ENCODE data around the gene NUCKS1. TPM values are rescaled to one million over a fixed set of nuclear protein-coding genes. Genes with fewer than 3 reads are reported as not detected.

Gene NUCKS1
- polyA plus RNA-seq, 1 donor from 2014 or later, result 134 TPM

- H3K36me3 ChIP-seq (ENCODE audit: insufficient read depth, low read length), result no peaks in the 10 kb centered on the region
- H3K9me2 ChIP-seq (ENCODE audit: insufficient read depth, low read length), result no peaks in the 10 kb centered on the region
- peaks cover 2% of the 10 kb centered on the region for H3F3A ChIP-seq (ENCODE audit: insufficient read depth, low read length, poor library complexity, severe bottlenecking)
- peaks cover 7% of the 10 kb centered on the region for H3K27me3 ChIP-seq (ENCODE audit: insufficient read depth, low read depth, low read length)
- H4K20me1 ChIP-seq (ENCODE audit: insufficient read depth), result no peaks in the 10 kb centered on the region
- H3K4me3 ChIP-seq (ENCODE audit: low read length), result no peak overlapping the region
- H3K9me3 ChIP-seq (ENCODE audit: low read length), result no peaks in the 10 kb centered on the region
- no peak overlapping the region for H3K27ac ChIP-seq (ENCODE audit: low read length)
- no peak overlapping the region for H2AFZ ChIP-seq (ENCODE audit: low read depth, low read length)
- no peak overlapping the region for H3K4me2 ChIP-seq (ENCODE audit: low read length)
- TF ChIP-seq EZH2 (IDR thresholded peaks at IDR 0.05; ENCODE audit: borderline replicate concordance, insufficient read depth, low read length, poor library complexity, severe bottlenecking) (no peak), RAD21 (conservative IDR thresholded peaks at IDR 0.05) (no peak), MXI1 (conservative IDR thresholded peaks at IDR 0.05; ENCODE audit: poor library complexity, severe bottlenecking) (no peak), EP300 (conservative IDR thresholded peaks at IDR 0.05; ENCODE audit: poor library complexity, severe bottlenecking) (no peak), TAF1 (IDR thresholded peaks at IDR 0.05; ENCODE audit: low read depth) (no peak), POLR2AphosphoS5 (IDR thresholded peaks at IDR 0.05) (no peak)
- H3K9ac ChIP-seq (ENCODE audit: low read length), result no peak overlapping the region
- H3K79me2 ChIP-seq (replicated peaks; ENCODE audit: insufficient read depth, low read length), result peaks cover 3% of the 10 kb centered on the region
Observed at GRCh38 chr1:205675247-205675646, 74.7 kb downstream of the NUCKS1 start.

GRCh38 chr1:205672970-205673369 lies 77.0 kb downstream of the NUCKS1 start:
- TF ChIP-seq TAF1 (IDR thresholded peaks at IDR 0.05; ENCODE audit: low read depth) (no peak), EP300 (conservative IDR thresholded peaks at IDR 0.05; ENCODE audit: poor library complexity, severe bottlenecking) (no peak), RAD21 (conservative IDR thresholded peaks at IDR 0.05) (no peak), CTCF (IDR thresholded peaks at IDR 0.05; ENCODE audit: poor library complexity, severe bottlenecking) (no peak), SMC3 (conservative IDR thresholded peaks at IDR 0.05; ENCODE audit: poor library complexity) (no peak), POLR2AphosphoS5 (IDR thresholded peaks at IDR 0.05) (no peak), REST (IDR thresholded peaks at IDR 0.05; ENCODE audit: borderline replicate concordance) (no peak), EZH2 (IDR thresholded peaks at IDR 0.05; ENCODE audit: borderline replicate concordance, insufficient read depth, low read length, poor library complexity, severe bottlenecking) (no peak), MXI1 (conservative IDR thresholded peaks at IDR 0.05; ENCODE audit: poor library complexity, severe bottlenecking) (no peak)
- H3K27ac ChIP-seq (ENCODE audit: low read length), result no peak overlapping the region
- H3K79me2 ChIP-seq (replicated peaks; ENCODE audit: insufficient read depth, low read length), result peaks cover 3% of the 10 kb centered on the region
- H3K9ac ChIP-seq (ENCODE audit: low read length), result no peak overlapping the region
- no peaks in the 10 kb centered on the region for H3K36me3 ChIP-seq (ENCODE audit: insufficient read depth, low read length)
- H2AFZ ChIP-seq (ENCODE audit: low read depth, low read length), result no peak overlapping the region
- no peak overlapping the region for H3K4me2 ChIP-seq (ENCODE audit: low read length)
- no peaks in the 10 kb centered on the region for H3K9me2 ChIP-seq (ENCODE audit: insufficient read depth, low read length)
- peaks cover 5% of the 10 kb centered on the region for H3F3A ChIP-seq (ENCODE audit: insufficient read depth, low read length, poor library complexity, severe bottlenecking)
- no peaks in the 10 kb centered on the region for H3K27me3 ChIP-seq (ENCODE audit: insufficient read depth, low read depth, low read length)
- no peaks in the 10 kb centered on the region for H3K9me3 ChIP-seq (ENCODE audit: low read length)
- H4K20me1 ChIP-seq (ENCODE audit: insufficient read depth), result no peaks in the 10 kb centered on the region
- no peak overlapping the region for H3K4me3 ChIP-seq (ENCODE audit: low read length)

Measured in neural cell (in vitro differentiated cells).